ENCODE data around the gene SUCO. TPM values are rescaled to one million over a fixed set of nuclear protein-coding genes. Genes with fewer than 3 reads are reported as not detected.

The SUCO gene
- total RNA-seq, 1 donor from 2014 or later: 21.5 TPM

GRCh38 chr1:172559572-172560210, 26.7 kb downstream of the SUCO start:
- Histone ChIP-seq H3K9me3 (replicated peaks) (no peaks in the 10 kb centered on the region), H3K4me1 (no peaks in the 10 kb centered on the region), H3K36me3 (peaks cover 61% of the 10 kb centered on the region), H3K27ac (replicated peaks) (no peak overlapping the region), H3K27me3 (ENCODE audit: low read depth) (no peaks in the 10 kb centered on the region), H3K4me3 (no peak overlapping the region)
- TF ChIP-seq CTCF (IDR thresholded peaks at IDR 0.05; ENCODE audit: borderline replicate concordance): no peak
- intact Hi-C loops (cut with micrococcal nuclease): no loop called here
- no peak for DNase-seq

GRCh38 chr1:172561252-172561651, 28.3 kb downstream of the SUCO start:
- no peak for TF ChIP-seq CTCF (IDR thresholded peaks at IDR 0.05; ENCODE audit: borderline replicate concordance)

GRCh38 chr1:172566196-172566997, 33.4 kb downstream of the SUCO start:
- intact Hi-C loops (cut with micrococcal nuclease): no loop called here

More at GRCh38 chr1:172561252-172561651, 28.3 kb downstream of the SUCO start:
- Histone ChIP-seq H3K27ac (replicated peaks) (no peak overlapping the region), H3K9me3 (replicated peaks) (no peaks in the 10 kb centered on the region), H3K27me3 (ENCODE audit: low read depth) (no peaks in the 10 kb centered on the region), H3K4me3 (no peak overlapping the region), H3K36me3 (peaks cover 68% of the 10 kb centered on the region), H3K4me1 (no peaks in the 10 kb centered on the region)
- intact Hi-C loops (cut with micrococcal nuclease): no loop called here
- DNase-seq: no peak

GRCh38 chr1:172567720-172568119, 34.8 kb downstream of the SUCO start:
- Histone ChIP-seq H3K4me3 (no peak overlapping the region), H3K27me3 (ENCODE audit: low read depth) (no peaks in the 10 kb centered on the region), H3K9me3 (replicated peaks) (no peaks in the 10 kb centered on the region), H3K27ac (replicated peaks) (no peak overlapping the region), H3K36me3 (peaks cover 64% of the 10 kb centered on the region), H3K4me1 (no peaks in the 10 kb centered on the region)
- intact Hi-C loops (cut with micrococcal nuclease): no loop called here
- no peak for TF ChIP-seq CTCF (IDR thresholded peaks at IDR 0.05; ENCODE audit: borderline replicate concordance)
- no peak for DNase-seq

More at GRCh38 chr1:172566196-172566997, 33.4 kb downstream of the SUCO start:
- no peak overlapping the region for H3K27ac ChIP-seq (replicated peaks)
- H3K27me3 ChIP-seq (ENCODE audit: low read depth): no peaks in the 10 kb centered on the region
- H3K4me1 ChIP-seq: no peaks in the 10 kb centered on the region
- H3K9me3 ChIP-seq (replicated peaks): no peaks in the 10 kb centered on the region
- H3K4me3 ChIP-seq: no peak overlapping the region
- DNase-seq: no peak
- peaks cover 75% of the 10 kb centered on the region for H3K36me3 ChIP-seq
- no peak for TF ChIP-seq CTCF (IDR thresholded peaks at IDR 0.05; ENCODE audit: borderline replicate concordance)

GRCh38 chr1:172574080-172574479, 41.1 kb downstream of the SUCO start:
- peaks cover 68% of the 10 kb centered on the region for H3K36me3 ChIP-seq
- H3K27ac ChIP-seq (replicated peaks): no peak overlapping the region
- no peak for DNase-seq
- H3K27me3 ChIP-seq (ENCODE audit: low read depth): no peaks in the 10 kb centered on the region
- TF ChIP-seq CTCF (IDR thresholded peaks at IDR 0.05; ENCODE audit: borderline replicate concordance): no peak
- intact Hi-C loops (cut with micrococcal nuclease): no loop called here
- H3K4me3 ChIP-seq: no peak overlapping the region
- no peaks in the 10 kb centered on the region for H3K9me3 ChIP-seq (replicated peaks)
- H3K4me1 ChIP-seq: no peaks in the 10 kb centered on the region
